Measurements from ENCODE around the gene CAGE1.
A peak's percentile ranks its signal among the peaks of the same experiment; 100 is the strongest.

CAGE1 gene

GRCh38 chr6:7414811-7415210 lies 25.3 kb upstream of the CAGE1 start:
- Histone ChIP-seq H3K4me2 (ENCODE audit: low read length) (no peak overlapping the region), H2BK120ac (ENCODE audit: insufficient read depth, low read length, poor library complexity) (no peak overlapping the region), H2AK5ac (ENCODE audit: low read length) (no peak overlapping the region), H3K4ac (ENCODE audit: low read depth, low read length) (no peak overlapping the region), H3K4me3 (ENCODE audit: low read depth, low read length) (no peak overlapping the region), H2BK5ac (ENCODE audit: low read depth, low read length, poor library complexity) (no peak overlapping the region), H3K36me3 (ENCODE audit: control insufficient read depth in 1 of 2, insufficient read depth in 2 of 2, low read length in 2 of 2) (peaks cover 6 to 8% of the 10 kb centered on the region in 2 experiments), H3K9me3 (ENCODE audit: insufficient read depth, low read depth, low read length) (no peaks in the 10 kb centered on the region), H4K8ac (ENCODE audit: low read depth, low read length) (no peak overlapping the region), H3K79me2 (ENCODE audit: control insufficient read depth, insufficient read depth, low read length, poor library complexity) (no peaks in the 10 kb centered on the region), H3K27ac (ENCODE audit: low read depth, low read length) (peak overlapping the region; percentile 89), H4K91ac (ENCODE audit: low read depth, low read length) (no peak overlapping the region), H3K14ac (ENCODE audit: low read length) (no peak overlapping the region), H3K18ac (ENCODE audit: low read length) (no peak overlapping the region), H2BK12ac (ENCODE audit: low read length) (no peak overlapping the region), H3K23ac (ENCODE audit: low read length) (no peak overlapping the region), H3K4me1 (ENCODE audit: control insufficient read depth in 1 of 2, insufficient read depth in 2 of 2, low read length in 2 of 2) (peaks cover 12 to 21% of the 10 kb centered on the region in 2 experiments), H3K27me3 (ENCODE audit: insufficient read depth, low read length) (no peaks in the 10 kb centered on the region), H4K12ac (ENCODE audit: low read depth, low read length) (no peak overlapping the region), H3K9ac (ENCODE audit: low read length) (no peak overlapping the region), H2AFZ (ENCODE audit: insufficient read depth, low read length, poor library complexity) (no peak overlapping the region), H3K79me1 (ENCODE audit: low read length) (peaks cover 22% of the 10 kb centered on the region)
- no CpG with 5 or more reads among the region's 7 CpGs for WGBS (ENCODE audit: extremely low coverage, insufficient coverage, insufficient read length)
- DNase-seq, result peak; percentile 82 to 92

- no peak overlapping the region for H2BK12ac ChIP-seq (ENCODE audit: low read length)
- no peaks in the 10 kb centered on the region for H3K79me2 ChIP-seq (ENCODE audit: control insufficient read depth, insufficient read depth, low read length, poor library complexity)
- peaks cover 7 to 17% of the 10 kb centered on the region in 2 experiments for H3K4me1 ChIP-seq (ENCODE audit: control insufficient read depth in 1 of 2, insufficient read depth in 2 of 2, low read length in 2 of 2)
- H3K9me3 ChIP-seq (ENCODE audit: insufficient read depth, low read depth, low read length), result no peaks in the 10 kb centered on the region
- H3K18ac ChIP-seq (ENCODE audit: low read length), result no peak overlapping the region
- H4K8ac ChIP-seq (ENCODE audit: low read depth, low read length), result no peak overlapping the region
- no peak overlapping the region for H4K12ac ChIP-seq (ENCODE audit: low read depth, low read length)
- no CpG with 5 or more reads among the region's 2 CpGs for WGBS (ENCODE audit: extremely low coverage, insufficient coverage, insufficient read length)
- H2BK120ac ChIP-seq (ENCODE audit: insufficient read depth, low read length, poor library complexity), result no peak overlapping the region
- no peak overlapping the region for H4K91ac ChIP-seq (ENCODE audit: low read depth, low read length)
- H3K4me3 ChIP-seq (ENCODE audit: low read depth, low read length), result no peak overlapping the region
- no peak overlapping the region for H3K23ac ChIP-seq (ENCODE audit: low read length)
- no peak overlapping the region for H2BK5ac ChIP-seq (ENCODE audit: low read depth, low read length, poor library complexity)
- H3K4me2 ChIP-seq (ENCODE audit: low read length), result no peak overlapping the region
- DNase-seq, result peak; percentile 35 to 79
- no peak overlapping the region for H3K9ac ChIP-seq (ENCODE audit: low read length)
- no peak overlapping the region for H3K4ac ChIP-seq (ENCODE audit: low read depth, low read length)
- H3K27ac ChIP-seq (ENCODE audit: low read depth, low read length), result peak overlapping the region; percentile 89
- H3K27me3 ChIP-seq (ENCODE audit: insufficient read depth, low read length), result no peaks in the 10 kb centered on the region
- no peak overlapping the region for H2AK5ac ChIP-seq (ENCODE audit: low read length)
- H2AFZ ChIP-seq (ENCODE audit: insufficient read depth, low read length, poor library complexity), result no peak overlapping the region
- H3K14ac ChIP-seq (ENCODE audit: low read length), result no peak overlapping the region
- peaks cover 8 to 9% of the 10 kb centered on the region in 2 experiments for H3K36me3 ChIP-seq (ENCODE audit: control insufficient read depth in 1 of 2, insufficient read depth in 2 of 2, low read length in 2 of 2)
- peaks cover 17% of the 10 kb centered on the region for H3K79me1 ChIP-seq (ENCODE audit: low read length)
Observed at GRCh38 chr6:7413151-7413823, 23.7 kb upstream of the CAGE1 start.

GRCh38 chr6:7411328-7411727 lies 21.8 kb upstream of the CAGE1 start:
- no peaks in the 10 kb centered on the region for H3K79me2 ChIP-seq (ENCODE audit: control insufficient read depth, insufficient read depth, low read length, poor library complexity)
- H3K27me3 ChIP-seq (ENCODE audit: insufficient read depth, low read length), result no peaks in the 10 kb centered on the region
- H3K9me3 ChIP-seq (ENCODE audit: insufficient read depth, low read depth, low read length), result no peaks in the 10 kb centered on the region
- H2BK5ac ChIP-seq (ENCODE audit: low read depth, low read length, poor library complexity), result no peak overlapping the region
- no peak overlapping the region for H3K9ac ChIP-seq (ENCODE audit: low read length)
- no peak overlapping the region for H3K4me2 ChIP-seq (ENCODE audit: low read length)
- H3K23ac ChIP-seq (ENCODE audit: low read length), result no peak overlapping the region
- WGBS (ENCODE audit: extremely low coverage, insufficient coverage, insufficient read length), result no CpG with 5 or more reads among the region's 2 CpGs
- H3K27ac ChIP-seq (ENCODE audit: low read depth, low read length), result no peak overlapping the region
- no peak overlapping the region for H3K4ac ChIP-seq (ENCODE audit: low read depth, low read length)
- no peak overlapping the region for H4K8ac ChIP-seq (ENCODE audit: low read depth, low read length)
- peaks cover 13 to 18% of the 10 kb centered on the region in 2 experiments for H3K36me3 ChIP-seq (ENCODE audit: control insufficient read depth in 1 of 2, insufficient read depth in 2 of 2, low read length in 2 of 2)
- no peak overlapping the region for H2AK5ac ChIP-seq (ENCODE audit: low read length)
- DNase-seq, result no peak
- H2BK120ac ChIP-seq (ENCODE audit: insufficient read depth, low read length, poor library complexity), result no peak overlapping the region
- H4K12ac ChIP-seq (ENCODE audit: low read depth, low read length), result no peak overlapping the region
- peaks cover 9% of the 10 kb centered on the region for H3K79me1 ChIP-seq (ENCODE audit: low read length)
- no peak overlapping the region for H3K18ac ChIP-seq (ENCODE audit: low read length)
- H2AFZ ChIP-seq (ENCODE audit: insufficient read depth, low read length, poor library complexity), result no peak overlapping the region
- H4K91ac ChIP-seq (ENCODE audit: low read depth, low read length), result no peak overlapping the region
- H2BK12ac ChIP-seq (ENCODE audit: low read length), result no peak overlapping the region
- H3K4me1 ChIP-seq (ENCODE audit: control insufficient read depth in 1 of 2, insufficient read depth in 2 of 2, low read length in 2 of 2), result peaks cover 7 to 11% of the 10 kb centered on the region in 2 experiments
- H3K14ac ChIP-seq (ENCODE audit: low read length), result no peak overlapping the region
- no peak overlapping the region for H3K4me3 ChIP-seq (ENCODE audit: low read depth, low read length)

DNA sequence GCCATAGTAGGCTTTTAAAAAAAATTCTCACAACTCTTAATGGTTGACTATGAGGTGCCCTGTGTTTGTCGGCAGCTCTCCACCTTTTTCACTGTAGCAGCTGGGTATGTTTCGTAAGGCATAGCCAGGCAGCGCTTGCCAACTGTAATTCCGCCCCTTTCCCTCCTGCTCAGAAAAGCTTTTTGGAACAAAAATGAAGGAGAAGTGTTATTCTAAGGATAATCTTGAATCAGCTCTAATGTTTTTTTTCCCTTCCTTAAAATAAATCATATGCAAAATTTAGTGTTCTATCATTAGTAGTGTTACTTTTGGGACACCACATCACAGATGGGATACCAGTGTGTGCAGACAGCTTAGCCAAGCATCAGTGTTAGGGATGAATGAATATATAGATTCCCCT lies 21.3 kb upstream of the CAGE1 start:
- DNase-seq, result no peak
- no peak overlapping the region for H3K4ac ChIP-seq (ENCODE audit: low read depth, low read length)

More for the DNA sequence above, 21.3 kb upstream of the CAGE1 start:
- Histone ChIP-seq H4K91ac (ENCODE audit: low read depth, low read length) (no peak overlapping the region), H2BK12ac (ENCODE audit: low read length) (no peak overlapping the region), H4K8ac (ENCODE audit: low read depth, low read length) (no peak overlapping the region), H3K4me2 (ENCODE audit: low read length) (no peak overlapping the region), H2AK5ac (ENCODE audit: low read length) (no peak overlapping the region), H3K79me2 (ENCODE audit: control insufficient read depth, insufficient read depth, low read length, poor library complexity) (no peaks in the 10 kb centered on the region), H3K79me1 (ENCODE audit: low read length) (peaks cover 9% of the 10 kb centered on the region), H3K4me1 (ENCODE audit: control insufficient read depth in 1 of 2, insufficient read depth in 2 of 2, low read length in 2 of 2) (peaks cover 7 to 11% of the 10 kb centered on the region in 2 experiments), H3K27me3 (ENCODE audit: insufficient read depth, low read length) (no peaks in the 10 kb centered on the region), H2BK120ac (ENCODE audit: insufficient read depth, low read length, poor library complexity) (no peak overlapping the region), H2AFZ (ENCODE audit: insufficient read depth, low read length, poor library complexity) (no peak overlapping the region), H2BK5ac (ENCODE audit: low read depth, low read length, poor library complexity) (no peak overlapping the region), H3K18ac (ENCODE audit: low read length) (no peak overlapping the region), H3K14ac (ENCODE audit: low read length) (no peak overlapping the region), H3K23ac (ENCODE audit: low read length) (no peak overlapping the region), H4K12ac (ENCODE audit: low read depth, low read length) (no peak overlapping the region), H3K9ac (ENCODE audit: low read length) (no peak overlapping the region), H3K9me3 (ENCODE audit: insufficient read depth, low read depth, low read length) (no peaks in the 10 kb centered on the region), H3K27ac (ENCODE audit: low read depth, low read length) (no peak overlapping the region), H3K36me3 (ENCODE audit: control insufficient read depth in 1 of 2, insufficient read depth in 2 of 2, low read length in 2 of 2) (peaks cover 16 to 21% of the 10 kb centered on the region in 2 experiments), H3K4me3 (ENCODE audit: low read depth, low read length) (no peak overlapping the region)
- no CpG with 5 or more reads among the region's 4 CpGs for WGBS (ENCODE audit: extremely low coverage, insufficient coverage, insufficient read length)
